IMR-90 (cell line): ENCODE measurements around the gene PEX11G. TPM values are rescaled to one million over a fixed set of nuclear protein-coding genes. Genes with fewer than 3 reads are reported as not detected.
A peak's percentile ranks its signal among the peaks of the same experiment; 100 is the strongest.

ENCODE experiments used
- ATAC-seq: fragments of 200-7000 bp; cut with Tn5 transposase; 2 replicates; pipeline ENCODE4 v1.9.1; 2020; ENCODE audit warnings: low read depth, mild to moderate bottlenecking, moderate library complexity
- BruUV-seq: library from RNA; stranded (reverse); fragments of 400-500 nt; replicated peaks from 2 replicates; lab custom pipeline; 2021; lab: Mats Ljungman, UMichigan
- CTCF ChIA-PET: fragments of 300-600 bp; formaldehyde crosslinking; extraction: SDS; loops from one replicate; lab custom pipeline; 2021; ENCODE audit warnings: antibody characterized with exemption; lab: Yijun Ruan, JAX
- POLR2A ChIA-PET: fragments of 300-600 bp; sonication (Branson Sonifier 250); formaldehyde crosslinking; loops from one replicate; lab custom pipeline; 2022; ENCODE audit warnings: antibody characterized with exemption; ENCODE audit not compliant: unreplicated experiment; lab: Charles Lee
- DNase-seq: peaks from one replicate; pipeline ENCODE4 v3.0.0; 2013
- H2AFZ ChIP-seq: replicated peaks from 2 replicates; pipeline ENCODE3; 2013; ENCODE audit warnings: low read length, mild to moderate bottlenecking; ENCODE audit not compliant: poor library complexity
- H2AK5ac ChIP-seq: 2 replicates; pipeline ENCODE4 v1.6.1; 2013; ENCODE audit warnings: low read depth, low read length, inconsistent platforms
- H2AK9ac ChIP-seq: replicated peaks from 2 replicates; pipeline ENCODE3; 2013; ENCODE audit warnings: mild to moderate bottlenecking, low read depth, low read length, moderate library complexity; ENCODE audit not compliant: poor library complexity
- H2BK120ac ChIP-seq: 2 replicates; pipeline ENCODE4 v1.6.1; 2013; ENCODE audit warnings: low read depth, low read length, inconsistent platforms
- H2BK15ac ChIP-seq: 3 replicates; pipeline ENCODE4 v1.6.1; 2013; ENCODE audit warnings: low read depth, low read length, inconsistent platforms
- H2BK20ac ChIP-seq: 2 replicates; pipeline ENCODE4 v1.6.1; 2013; ENCODE audit warnings: low read depth, mild to moderate bottlenecking, inconsistent platforms, low read length, moderate library complexity
- H2BK5ac ChIP-seq: 2 replicates; pipeline ENCODE4 v1.6.1; 2013; ENCODE audit warnings: mild to moderate bottlenecking, low read depth, low read length, inconsistent platforms; ENCODE audit not compliant: poor library complexity, severe bottlenecking
- H3K14ac ChIP-seq: replicated peaks from 2 replicates; pipeline ENCODE4 v1.6.1; 2013; ENCODE audit warnings: low read depth, low read length, inconsistent platforms
- H3K18ac ChIP-seq: 2 replicates; pipeline ENCODE4 v1.6.1; 2013; ENCODE audit warnings: low read depth, low read length, control low read depth
- H3K23ac ChIP-seq: 2 replicates; pipeline ENCODE4 v1.6.1; 2013; ENCODE audit warnings: low read depth, low read length, inconsistent platforms
- H3K27ac ChIP-seq: 2 replicates; pipeline ENCODE4 v1.5.1; 2013; ENCODE audit warnings: mild to moderate bottlenecking, control low read depth, low read length; ENCODE audit not compliant: insufficient read depth
- H3K27me3 ChIP-seq: 2 replicates; pipeline ENCODE4 v1.6.1; 2013; ENCODE audit warnings: low read length; ENCODE audit not compliant: control insufficient read depth, insufficient read depth
- H3K36me3 ChIP-seq: 2 replicates; pipeline ENCODE4 v1.6.1; 2013; ENCODE audit warnings: low read length, mixed read lengths; ENCODE audit not compliant: control insufficient read depth, insufficient read depth
- H3K4ac ChIP-seq: 2 replicates; pipeline ENCODE4 v1.6.1; 2013; ENCODE audit warnings: low read depth, low read length, inconsistent platforms
- H3K4me1 ChIP-seq: 2 replicates; pipeline ENCODE4 v1.6.1; 2013; ENCODE audit warnings: low read length, mixed read lengths; ENCODE audit not compliant: control insufficient read depth, insufficient read depth
- H3K4me2 ChIP-seq: 2 replicates; pipeline ENCODE4 v1.6.1; 2013; ENCODE audit warnings: low read depth, mild to moderate bottlenecking, control low read depth, low read length, moderate library complexity
- H3K4me3 ChIP-seq: 2 replicates; pipeline ENCODE4 v1.5.1; 2013; ENCODE audit warnings: low read depth, mild to moderate bottlenecking, control low read depth, low read length, moderate library complexity; ENCODE audit not compliant: insufficient read depth
- H3K56ac ChIP-seq: 2 replicates; pipeline ENCODE4 v1.6.1; 2013; ENCODE audit warnings: low read length, inconsistent platforms; ENCODE audit not compliant: insufficient read depth; ENCODE audit errors: extremely low read depth
- H3K79me1 ChIP-seq, 2 experiments: 2 replicates each; pipeline ENCODE4 v1.6.1; 2013; ENCODE audit warnings: low read length in 2 of 2, inconsistent platforms in 1 of 2, low read depth in 1 of 2
- H3K9ac ChIP-seq: 2 replicates; pipeline ENCODE4 v1.6.1; 2013; ENCODE audit warnings: low read depth, low read length, control low read depth
- H3K9me1 ChIP-seq: 2 replicates; pipeline ENCODE4 v1.6.1; 2013; ENCODE audit warnings: low read length, inconsistent platforms; ENCODE audit not compliant: insufficient read depth
- H3K9me3 ChIP-seq: 2 replicates; pipeline ENCODE4 v1.6.1; 2013; ENCODE audit warnings: low read length; ENCODE audit not compliant: control insufficient read depth, insufficient read depth
- H4K20me1 ChIP-seq: 2 replicates; pipeline ENCODE4 v1.6.1; 2013; ENCODE audit warnings: low read length, inconsistent platforms; ENCODE audit not compliant: insufficient read depth
- H4K5ac ChIP-seq: 2 replicates; pipeline ENCODE4 v1.6.1; 2013; ENCODE audit warnings: mild to moderate bottlenecking, low read depth, low read length, control low read depth
- H4K8ac ChIP-seq, 2 experiments: 2 replicates each; pipeline ENCODE4 v1.6.1; 2013; ENCODE audit warnings: low read depth in 2 of 2, low read length in 2 of 2, control low read depth in 1 of 2, inconsistent platforms in 1 of 2
- H4K91ac ChIP-seq: 2 replicates; pipeline ENCODE4 v1.6.1; 2013; ENCODE audit warnings: low read depth, low read length, inconsistent platforms; ENCODE audit not compliant: insufficient read depth
- BHLHE40 ChIP-seq: fragments of 150-350 bp; IDR thresholded peaks from 2 replicates; pipeline ENCODE4 v1.6.1; 2016; ENCODE audit warnings: mild to moderate bottlenecking, low read depth, low read length
- CEBPB ChIP-seq: IDR thresholded peaks from 2 replicates; pipeline ENCODE4 v1.6.1; 2012; ENCODE audit warnings: low read depth, low read length, improper control_type of control experiment
- CHD1 ChIP-seq: IDR thresholded peaks from 2 replicates; pipeline ENCODE4 v1.6.1; 2012; ENCODE audit warnings: low read depth, low read length, improper control_type of control experiment
- FOS ChIP-seq: fragments of 150-350 bp; IDR thresholded peaks from 2 replicates; pipeline ENCODE4 v1.6.1; 2016; ENCODE audit warnings: low read depth, low read length
- MAFK ChIP-seq: IDR thresholded peaks from 2 replicates; pipeline ENCODE4 v1.6.1; 2012; ENCODE audit warnings: low read depth, low read length, improper control_type of control experiment
- MAZ ChIP-seq: IDR thresholded peaks from 2 replicates; pipeline ENCODE4 v1.6.1; 2012; ENCODE audit warnings: low read depth, mild to moderate bottlenecking, low read length, improper control_type of control experiment, moderate library complexity, borderline replicate concordance
- MXI1 ChIP-seq: IDR thresholded peaks from 2 replicates; pipeline ENCODE4 v1.6.1; 2012; ENCODE audit warnings: low read depth, mild to moderate bottlenecking, low read length, moderate library complexity, borderline replicate concordance
- NFE2L2 ChIP-seq: fragments of 150-350 bp; IDR thresholded peaks from 2 replicates; pipeline ENCODE4 v1.6.1; 2016; ENCODE audit warnings: low read depth, mild to moderate bottlenecking, low read length
- WGBS, 2 experiments: methylation state at CpG; one replicate each; pipeline versions ENCODE4 v1.1.5 to v1.1.7; 2013; ENCODE audit warnings: missing lambda C conversion rate in 2 of 2; ENCODE audit not compliant: insufficient read length in 1 of 2; ENCODE audit errors: extremely low coverage in 2 of 2; 5-methylcytosine and 5-hydroxymethylcytosine counted together
- dilution Hi-C: fragments of 300-500 bp; cut with HindIII; formaldehyde crosslinking; loops from one replicate; pipeline ENCODE4 v1.14.3; 2018; ENCODE audit warnings: low sequenced_read_pairs; ENCODE audit not compliant: unreplicated experiment
- in situ Hi-C: fragments of 300-500 bp; cut with MboI; formaldehyde crosslinking; loops from 3 replicates; pipeline ENCODE4 v1.14.3; 2019; ENCODE audit warnings: low sequenced_read_pairs, inconsistent platforms, mixed read lengths
- intact Hi-C: fragments of 100-400 bp; cut with micrococcal nuclease; formaldehyde crosslinking; loops from 2 replicates; pipeline ENCODE4 v1.10.0; 2022
- polyA plus RNA-seq, 3 experiments: library from polyadenylated mRNA; depleted of rRNA; stranded (reverse); fragments of >200 nt; gene quantifications; 2 replicates each; pipeline ENCODE4 v1.2.3, GENCODE V29; 2012; ENCODE audit warnings: low replicate concordance in 1 of 3
- total RNA-seq: library from RNA; depleted of rRNA; stranded (reverse); fragments of >200 nt; gene quantifications from 2 replicates; pipeline ENCODE4 v1.2.3, GENCODE V29; 2012

PEX11G gene
- total and polyA plus RNA-seq, 2 of the 4 experiments (the other 2 are of a cell fraction), result 0.72 to 1.7 TPM

DNA sequence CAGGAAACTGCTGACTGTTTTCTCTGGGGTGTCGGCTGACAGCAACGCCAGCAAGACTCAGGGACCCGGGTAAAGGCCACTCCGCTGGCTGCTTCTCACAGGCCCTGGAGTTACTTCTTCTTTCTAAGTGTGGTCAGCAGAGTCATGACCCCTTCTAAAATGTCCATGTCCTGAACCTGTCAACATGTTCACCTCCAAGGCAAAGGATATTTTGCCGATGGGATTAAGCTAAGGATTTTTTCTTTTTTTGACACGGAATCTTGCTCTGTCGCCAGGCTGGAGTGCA is 7.9 kb downstream of the PEX11G start:
- no peak overlapping the region for H2AK5ac ChIP-seq
- no peaks in the 10 kb centered on the region for H3K79me1 ChIP-seq
- ChIA-PET POLR2A (no interaction called here), CTCF (no interaction called here)
- no peak overlapping the region for H4K5ac ChIP-seq
- in situ Hi-C loops (no loop called here), intact Hi-C loops (no loop called here), dilution Hi-C loops (no loop called here)
- H2BK20ac ChIP-seq, result no peak overlapping the region
- no peak overlapping the region for H3K4me3 ChIP-seq
- no TSS peak for BruUV-seq
- H3K4ac ChIP-seq, result no peak overlapping the region
- peaks cover 1% of the 10 kb centered on the region; the same call in 1 of the 2 replicates for H3K36me3 ChIP-seq
- H3K18ac ChIP-seq, result no peak overlapping the region
- H3K27ac ChIP-seq, result no peak overlapping the region
- H3K9ac ChIP-seq, result no peak overlapping the region
- no peak overlapping the region for H3K4me2 ChIP-seq
- H3K9me3 ChIP-seq, result no peaks in the 10 kb centered on the region; the same call in 1 of the 2 replicates
- no peak overlapping the region for H3K23ac ChIP-seq
- no peak overlapping the region for H4K8ac ChIP-seq
- no peak overlapping the region for H2BK120ac ChIP-seq
- H2BK15ac ChIP-seq, result no peak overlapping the region
- no peak overlapping the region for H2BK5ac ChIP-seq
- H4K91ac ChIP-seq, result no peak overlapping the region
- H3K56ac ChIP-seq, result no peak overlapping the region
- H2AK9ac ChIP-seq, result peak overlapping the region; percentile 50
- H3K27me3 ChIP-seq, result no peaks in the 10 kb centered on the region
- no peak for DNase-seq
- TF ChIP-seq MXI1, result no peak
- no peak for TF ChIP-seq CEBPB
- TF ChIP-seq FOS, result no peak
- no peak for TF ChIP-seq BHLHE40
- no peak for TF ChIP-seq NFE2L2
- no peak for TF ChIP-seq MAFK
- no peak for TF ChIP-seq MAZ
- TF ChIP-seq CHD1, result no peak
- H3K14ac ChIP-seq, result no peak overlapping the region
- H4K20me1 ChIP-seq, result no peaks in the 10 kb centered on the region
- no peaks in the 10 kb centered on the region for H3K9me1 ChIP-seq
- H3K4me1 ChIP-seq, result peaks cover 2% of the 10 kb centered on the region; the same call in 1 of the 2 replicates
- WGBS, 2 experiments, result 81% methylated on average over 4 of the region's 7 CpGs; no CpG with 5 or more reads in 1 of the 2 experiments
- H2AFZ ChIP-seq, result no peak overlapping the region
- no peak for ATAC-seq
